A549 (cell line): ENCODE data around the gene F11R. TPM values are rescaled to one million over a fixed set of nuclear protein-coding genes. Genes with fewer than 3 reads are reported as not detected.

Experiments used
- ATAC-seq, 2 experiments: fragments of 200-7000 bp in 1 of 2; fragments of >200 bp in 1 of 2; cut with Nextera tagmentation in 1 of 2; cut with Tn5 transposase in 1 of 2; 3 replicates each; pipeline versions ENCODE4 v1.8.0 to v1.9.1; 2018 to 2020; ENCODE audit warnings: mild to moderate bottlenecking in 1 of 2, moderate library complexity in 1 of 2
- CTCF ChIA-PET: fragments of 300-600 bp; sonication (Branson Sonifier 250); formaldehyde crosslinking; extraction: SDS; loops from one replicate; lab custom pipeline; 2021; ENCODE audit warnings: antibody characterized with exemption, inconsistent platforms; lab: Yijun Ruan, JAX
- POLR2A ChIA-PET: fragments of 350-600 bp; formaldehyde crosslinking; extraction: SDS; loops from one replicate; lab custom pipeline; 2021; ENCODE audit warnings: antibody characterized with exemption, inconsistent platforms; lab: Yijun Ruan, JAX
- DNase-seq, 2 experiments: peaks; one replicate each; pipeline versions ENCODE4 v3.0.0 to v3.0.0-alpha.2; 2011 to 2016; ENCODE audit warnings: low read depth in 1 of 2, low spot score in 1 of 2
- FAIRE-seq: peaks from 2 replicates; lab custom pipeline; 2011; peaks lifted over from hg19 to GRCh38; lab: Jason Lieb, UNC
- H3K27ac ChIP-seq, 2 experiments: fragments of >200 bp; sonication (Bioruptor Twin); formaldehyde crosslinking; 3 replicates each; pipeline ENCODE4 v1.5.1; 2016 to 2017
- H3K4me1 ChIP-seq: fragments of >200 bp; sonication (Bioruptor Twin); formaldehyde crosslinking; 3 replicates; pipeline ENCODE4 v1.6.1; 2016
- H3K4me2 ChIP-seq: fragments of >200 bp; sonication (Bioruptor Twin); formaldehyde crosslinking; 3 replicates; pipeline ENCODE4 v1.6.1; 2016
- H3K4me3 ChIP-seq: fragments of >200 bp; sonication (Bioruptor Twin); formaldehyde crosslinking; 3 replicates; pipeline ENCODE4 v1.5.1; 2016
- H3K9me3 ChIP-seq: fragments of >200 bp; sonication (Bioruptor Twin); formaldehyde crosslinking; 3 replicates; pipeline ENCODE4 v1.6.1; 2016
- CEBPB ChIP-seq, 2 experiments: fragments of >200 bp in 1 of 2; sonication (Bioruptor Twin) in 1 of 2; formaldehyde crosslinking in 1 of 2; IDR thresholded peaks; 2 replicates each; pipeline ENCODE4 v1.6.1; 2012 to 2016
- EHF ChIP-seq: fragments of 250-450 bp; sonication (Bioruptor Pico); IDR thresholded peaks from 2 replicates; pipeline ENCODE4 v1.5.0; 2020; ENCODE audit warnings: mild to moderate bottlenecking
- EHMT2 ChIP-seq: fragments of 200-600 bp; sonication (generic); IDR thresholded peaks from 2 replicates; pipeline ENCODE4 v1.6.1; 2016; ENCODE audit warnings: antibody characterized with exemption, low read depth, mild to moderate bottlenecking, moderate library complexity
- EP300 ChIP-seq, 2 experiments: fragments of >200 bp; sonication (Bioruptor Twin); formaldehyde crosslinking; IDR thresholded peaks; 2 replicates in 1 of 2; 3 replicates in 1 of 2; pipeline ENCODE4 v1.6.1; 2016 to 2017
- FOXS1 ChIP-seq: fragments of 250-450 bp; sonication (Bioruptor Pico); IDR thresholded peaks from 2 replicates; pipeline ENCODE4 v1.5.0; 2020; ENCODE audit warnings: mild to moderate bottlenecking, moderate library complexity
- GATA3 ChIP-seq: IDR thresholded peaks from 2 replicates; pipeline ENCODE4 v1.6.1; 2012; ENCODE audit warnings: borderline replicate concordance
- HOXA7 ChIP-seq: fragments of 250-450 bp; sonication (Bioruptor Pico); IDR thresholded peaks from 2 replicates; pipeline ENCODE4 v1.5.0; 2020; ENCODE audit warnings: mild to moderate bottlenecking, moderate library complexity
- HOXB5 ChIP-seq: fragments of 250-450 bp; sonication (Bioruptor Pico); IDR thresholded peaks from 2 replicates; pipeline ENCODE4 v1.5.0; 2020; ENCODE audit warnings: mild to moderate bottlenecking, moderate library complexity
- JUN ChIP-seq, 2 experiments: fragments of >200 bp; sonication (Bioruptor Twin); formaldehyde crosslinking; IDR thresholded peaks; 2 replicates in 1 of 2; 3 replicates in 1 of 2; pipeline ENCODE4 v1.6.1; 2016 to 2017
- KDM1A ChIP-seq: fragments of 200-600 bp; sonication (generic); IDR thresholded peaks from 2 replicates; pipeline ENCODE4 v1.6.1; 2016; ENCODE audit warnings: low read depth, mild to moderate bottlenecking
- NPAS2 ChIP-seq: fragments of 250-450 bp; sonication (Bioruptor Pico); IDR thresholded peaks from 2 replicates; pipeline ENCODE4 v1.8.0; 2022; ENCODE audit warnings: mild to moderate bottlenecking, moderate library complexity, borderline replicate concordance
- PHF8 ChIP-seq: fragments of 200-600 bp; sonication (generic); IDR thresholded peaks from 2 replicates; pipeline ENCODE4 v1.6.1; 2016; ENCODE audit warnings: low read depth, mild to moderate bottlenecking, antibody characterized with exemption, moderate library complexity, borderline replicate concordance
- RFX5 ChIP-seq: fragments of 450-650 bp; IDR thresholded peaks from 2 replicates; pipeline ENCODE4 v1.7.1; 2014; ENCODE audit warnings: antibody characterized with exemption, mild to moderate bottlenecking, moderate library complexity
- RNF2 ChIP-seq: fragments of 200-600 bp; sonication (generic); IDR thresholded peaks from 2 replicates; pipeline ENCODE4 v1.6.1; 2016; ENCODE audit warnings: low read depth, mild to moderate bottlenecking, antibody characterized with exemption, moderate library complexity, borderline replicate concordance
- WGBS: methylation state at CpG from one replicate; pipeline ENCODE4 v1.1.6; 2017; ENCODE audit errors: missing lambda C conversion rate; 5-methylcytosine and 5-hydroxymethylcytosine counted together
- polyA plus RNA-seq, 4 experiments: library from polyadenylated mRNA; depleted of rRNA in 3 of 4; stranded (reverse); fragments of >200 nt; fragmentation: RNase III in 1 of 4; extraction: RNeasy Plus Mini Kit Qiagen cat#74134 plus additional on column Dnase treatment in 1 of 4; gene quantifications; 2 replicates in 3 of 4; 3 replicates in 1 of 4; pipeline ENCODE4 v1.2.3, GENCODE V29; 2011 to 2017
- TF ChIP-seq, protein P1 (sequence below): fragments of >200 bp; sonication (Bioruptor Twin); formaldehyde crosslinking; IDR thresholded peaks from 2 replicates; pipeline ENCODE4 v1.6.1; 2016
- TF ChIP-seq, protein P2 (sequence below): IDR thresholded peaks from 2 replicates; pipeline ENCODE4 v1.6.1; 2012; ENCODE audit warnings: low read depth, borderline replicate concordance
- TF ChIP-seq, protein P3 (sequence below): fragments of 200-600 bp; sonication (generic); IDR thresholded peaks from 2 replicates; pipeline ENCODE4 v1.6.1; 2016; ENCODE audit warnings: antibody characterized with exemption, mild to moderate bottlenecking, moderate library complexity
- TF ChIP-seq, protein P4 (sequence below): fragments of 250-450 bp; sonication (Bioruptor Pico); IDR thresholded peaks from 2 replicates; pipeline ENCODE4 v1.5.0; 2020; ENCODE audit warnings: low read depth, mild to moderate bottlenecking, moderate library complexity

Gene F11R
- polyA plus RNA-seq, 2 of the 4 experiments (the other 2 are of a cell fraction): 30.3 to 62.0 TPM

DNA sequence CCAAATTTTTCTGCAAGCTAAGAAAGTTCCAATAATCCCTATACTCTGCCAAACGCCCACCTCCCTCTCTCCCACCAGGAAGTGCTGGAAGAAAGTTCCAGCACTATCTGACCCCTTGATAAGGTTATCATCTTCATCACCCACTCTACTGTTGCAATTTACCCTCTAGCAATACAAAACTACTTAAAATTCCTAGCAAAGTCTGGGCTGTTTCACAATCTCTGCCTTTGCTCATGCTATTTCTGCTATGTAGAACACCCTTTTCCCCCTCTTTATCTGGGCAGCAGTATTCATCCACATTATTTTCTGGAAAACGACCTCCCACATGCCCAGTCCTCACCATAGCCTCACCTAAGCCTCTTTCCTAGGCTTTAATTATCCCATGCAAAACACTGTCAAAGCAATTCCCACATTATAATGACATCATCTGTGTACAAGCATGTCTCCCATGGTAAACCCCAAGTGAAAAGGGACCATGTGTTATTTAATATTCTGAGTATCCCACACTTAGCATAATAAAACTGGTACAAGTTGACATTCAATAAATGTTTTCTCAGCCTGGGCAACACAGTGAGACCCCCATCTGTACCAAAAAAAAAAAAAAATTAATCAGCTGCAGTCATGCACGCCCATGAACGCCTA is 12.0 kb downstream of the F11R start:
- no peak overlapping the region for H3K4me3 ChIP-seq
- FAIRE-seq: no peak
- ChIA-PET POLR2A (no interaction called here), CTCF (interaction anchor here (0.6 to 3.3 kb wide), 4 partner anchors 11 to 129 kb away, joined by 3 to 16 read pairs (median 5); no protein-coding TSS in a partner anchor)
- H3K27ac ChIP-seq: peak overlapping the region in 1 of 2 experiments; percentile 65; a peak in 3 of 6 replicates
- WGBS: 61% methylated on average over 4 of the region's 4 CpGs
- no peaks in the 10 kb centered on the region for H3K9me3 ChIP-seq
- ATAC-seq: no peak
- TF ChIP-seq GATA3 (peak; percentile 65), FOXS1 (CRISPR knock-in tag) (no peak), EP300 (IDR thresholded peaks at IDR 0.05) (peak in 1 of 2 experiments; percentile 50; a peak in 2 of 5 replicates), CEBPB (IDR thresholded peaks at IDR 0.05) (peak; percentile 61 to 74; a peak in 3 of 4 replicates)
- TF ChIP-seq, protein P1, sequence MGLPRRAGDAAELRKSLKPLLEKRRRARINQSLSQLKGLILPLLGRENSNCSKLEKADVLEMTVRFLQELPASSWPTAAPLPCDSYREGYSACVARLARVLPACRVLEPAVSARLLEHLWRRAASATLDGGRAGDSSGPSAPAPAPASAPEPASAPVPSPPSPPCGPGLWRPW: 0 out of 2 replicates have a peak, but pooled peaks have one; percentile 19
- H3K4me1 ChIP-seq: peaks cover 38% of the 10 kb centered on the region
- no peak for DNase-seq
- peak overlapping the region; percentile 29 for H3K4me2 ChIP-seq

DNA sequence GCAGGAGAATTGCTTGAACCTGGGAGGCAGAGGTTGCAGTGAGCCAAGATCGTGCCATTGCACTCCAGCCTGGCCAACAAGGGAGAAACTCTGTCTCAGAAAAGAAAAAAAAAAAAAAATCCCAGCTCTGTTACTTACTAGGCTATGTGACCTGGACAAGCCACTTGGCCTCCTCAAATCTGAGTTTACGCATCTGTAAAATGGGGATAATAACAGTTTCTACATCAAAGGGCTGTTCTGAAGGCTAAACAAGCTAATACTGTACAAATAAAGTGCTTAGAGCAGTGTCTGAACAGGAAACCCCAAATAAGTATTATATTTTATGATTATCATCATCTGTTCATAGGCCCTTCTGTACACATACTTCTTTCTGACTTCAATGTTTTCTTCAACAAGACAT is 13.6 kb downstream of the F11R start:
- Histone ChIP-seq H3K27ac (peak overlapping the region in 1 of 2 experiments; percentile 65; a peak in 1 of 6 replicates), H3K4me2 (no peak overlapping the region), H3K9me3 (no peaks in the 10 kb centered on the region), H3K4me3 (no peak overlapping the region), H3K4me1 (peaks cover 25% of the 10 kb centered on the region)
- POLR2A ChIA-PET: interaction anchor here (0.7 kb wide), 1 partner anchor 137 kb away, joined by 3 read pairs; no protein-coding TSS in a partner anchor
- no peak for FAIRE-seq
- CTCF ChIA-PET: interaction anchor here (0.7 to 3.3 kb wide), 4 partner anchors 9 to 65 kb away, joined by 3 to 16 read pairs (median 5); no protein-coding TSS in a partner anchor
- WGBS: 96% methylated on average over 2 of the region's 2 CpGs
- ATAC-seq: no peak
- no peak for DNase-seq
- TF ChIP-seq KDM1A (no peak), JUN (IDR thresholded peaks at IDR 0.05) (no peak), HOXB5 (CRISPR knock-in tag) (no peak), NPAS2 (CRISPR knock-in tag) (no peak), EHF (no peak), RNF2 (no peak), RFX5 (no peak), EHMT2 (no peak), CEBPB (IDR thresholded peaks at IDR 0.05) (no peak), HOXA7 (CRISPR knock-in tag) (no peak), EP300 (IDR thresholded peaks at IDR 0.05) (no peak), PHF8 (no peak)
- TF ChIP-seq, protein P2, sequence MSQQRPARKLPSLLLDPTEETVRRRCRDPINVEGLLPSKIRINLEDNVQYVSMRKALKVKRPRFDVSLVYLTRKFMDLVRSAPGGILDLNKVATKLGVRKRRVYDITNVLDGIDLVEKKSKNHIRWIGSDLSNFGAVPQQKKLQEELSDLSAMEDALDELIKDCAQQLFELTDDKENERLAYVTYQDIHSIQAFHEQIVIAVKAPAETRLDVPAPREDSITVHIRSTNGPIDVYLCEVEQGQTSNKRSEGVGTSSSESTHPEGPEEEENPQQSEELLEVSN: no peak
- TF ChIP-seq, protein P3, sequence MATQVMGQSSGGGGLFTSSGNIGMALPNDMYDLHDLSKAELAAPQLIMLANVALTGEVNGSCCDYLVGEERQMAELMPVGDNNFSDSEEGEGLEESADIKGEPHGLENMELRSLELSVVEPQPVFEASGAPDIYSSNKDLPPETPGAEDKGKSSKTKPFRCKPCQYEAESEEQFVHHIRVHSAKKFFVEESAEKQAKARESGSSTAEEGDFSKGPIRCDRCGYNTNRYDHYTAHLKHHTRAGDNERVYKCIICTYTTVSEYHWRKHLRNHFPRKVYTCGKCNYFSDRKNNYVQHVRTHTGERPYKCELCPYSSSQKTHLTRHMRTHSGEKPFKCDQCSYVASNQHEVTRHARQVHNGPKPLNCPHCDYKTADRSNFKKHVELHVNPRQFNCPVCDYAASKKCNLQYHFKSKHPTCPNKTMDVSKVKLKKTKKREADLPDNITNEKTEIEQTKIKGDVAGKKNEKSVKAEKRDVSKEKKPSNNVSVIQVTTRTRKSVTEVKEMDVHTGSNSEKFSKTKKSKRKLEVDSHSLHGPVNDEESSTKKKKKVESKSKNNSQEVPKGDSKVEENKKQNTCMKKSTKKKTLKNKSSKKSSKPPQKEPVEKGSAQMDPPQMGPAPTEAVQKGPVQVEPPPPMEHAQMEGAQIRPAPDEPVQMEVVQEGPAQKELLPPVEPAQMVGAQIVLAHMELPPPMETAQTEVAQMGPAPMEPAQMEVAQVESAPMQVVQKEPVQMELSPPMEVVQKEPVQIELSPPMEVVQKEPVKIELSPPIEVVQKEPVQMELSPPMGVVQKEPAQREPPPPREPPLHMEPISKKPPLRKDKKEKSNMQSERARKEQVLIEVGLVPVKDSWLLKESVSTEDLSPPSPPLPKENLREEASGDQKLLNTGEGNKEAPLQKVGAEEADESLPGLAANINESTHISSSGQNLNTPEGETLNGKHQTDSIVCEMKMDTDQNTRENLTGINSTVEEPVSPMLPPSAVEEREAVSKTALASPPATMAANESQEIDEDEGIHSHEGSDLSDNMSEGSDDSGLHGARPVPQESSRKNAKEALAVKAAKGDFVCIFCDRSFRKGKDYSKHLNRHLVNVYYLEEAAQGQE: no peak
- TF ChIP-seq, protein P4, sequence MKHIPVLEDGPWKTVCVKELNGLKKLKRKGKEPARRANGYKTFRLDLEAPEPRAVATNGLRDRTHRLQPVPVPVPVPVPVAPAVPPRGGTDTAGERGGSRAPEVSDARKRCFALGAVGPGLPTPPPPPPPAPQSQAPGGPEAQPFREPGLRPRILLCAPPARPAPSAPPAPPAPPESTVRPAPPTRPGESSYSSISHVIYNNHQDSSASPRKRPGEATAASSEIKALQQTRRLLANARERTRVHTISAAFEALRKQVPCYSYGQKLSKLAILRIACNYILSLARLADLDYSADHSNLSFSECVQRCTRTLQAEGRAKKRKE (CRISPR knock-in tag): no peak
